ENCODE results near the gene RBFOX1. TPM values are rescaled to one million over a fixed set of nuclear protein-coding genes. Genes with fewer than 3 reads are reported as not detected.

RBFOX1 gene
- total RNA-seq, 1 donor, result not detected

DNA sequence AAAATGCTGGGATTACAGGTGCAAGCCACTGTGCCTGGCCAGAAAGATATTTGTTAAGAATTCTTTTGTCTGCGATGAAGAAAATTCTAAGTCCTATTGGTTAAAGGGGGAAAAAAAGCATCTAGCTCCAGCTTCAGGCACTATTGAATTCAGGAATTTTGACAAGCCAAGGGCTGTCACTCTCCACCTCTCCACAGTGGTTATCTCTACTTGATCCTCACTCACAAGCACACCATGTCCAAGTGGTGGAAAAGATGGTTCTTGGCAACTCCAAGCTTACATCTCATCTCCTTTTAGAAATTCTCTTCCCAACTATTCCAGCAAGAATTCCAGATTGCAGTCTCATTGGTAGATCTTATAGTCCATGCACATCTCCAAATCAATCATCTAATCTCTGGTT lies 7.1 kb downstream of the RBFOX1 start:
- TF ChIP-seq, protein P1, sequence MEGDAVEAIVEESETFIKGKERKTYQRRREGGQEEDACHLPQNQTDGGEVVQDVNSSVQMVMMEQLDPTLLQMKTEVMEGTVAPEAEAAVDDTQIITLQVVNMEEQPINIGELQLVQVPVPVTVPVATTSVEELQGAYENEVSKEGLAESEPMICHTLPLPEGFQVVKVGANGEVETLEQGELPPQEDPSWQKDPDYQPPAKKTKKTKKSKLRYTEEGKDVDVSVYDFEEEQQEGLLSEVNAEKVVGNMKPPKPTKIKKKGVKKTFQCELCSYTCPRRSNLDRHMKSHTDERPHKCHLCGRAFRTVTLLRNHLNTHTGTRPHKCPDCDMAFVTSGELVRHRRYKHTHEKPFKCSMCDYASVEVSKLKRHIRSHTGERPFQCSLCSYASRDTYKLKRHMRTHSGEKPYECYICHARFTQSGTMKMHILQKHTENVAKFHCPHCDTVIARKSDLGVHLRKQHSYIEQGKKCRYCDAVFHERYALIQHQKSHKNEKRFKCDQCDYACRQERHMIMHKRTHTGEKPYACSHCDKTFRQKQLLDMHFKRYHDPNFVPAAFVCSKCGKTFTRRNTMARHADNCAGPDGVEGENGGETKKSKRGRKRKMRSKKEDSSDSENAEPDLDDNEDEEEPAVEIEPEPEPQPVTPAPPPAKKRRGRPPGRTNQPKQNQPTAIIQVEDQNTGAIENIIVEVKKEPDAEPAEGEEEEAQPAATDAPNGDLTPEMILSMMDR (IDR thresholded peaks at IDR 0.05; ENCODE audit: insufficient read depth, low read depth, low read length), result no peak
- no peak overlapping the region for H3K4me3 ChIP-seq (ENCODE audit: low read depth, low read length)

GRCh38 chr16:7340938-7341337 lies 8.3 kb downstream of the RBFOX1 start:
- H3K4me3 ChIP-seq (ENCODE audit: low read depth, low read length), result no peak overlapping the region
- TF ChIP-seq, protein P1 (IDR thresholded peaks at IDR 0.05; ENCODE audit: insufficient read depth, low read depth, low read length), result no peak
- no peak for DNase-seq (ENCODE audit: low read depth)

More for the DNA sequence above, 7.1 kb downstream of the RBFOX1 start:
- no peak for DNase-seq (ENCODE audit: low read depth)

DNA sequence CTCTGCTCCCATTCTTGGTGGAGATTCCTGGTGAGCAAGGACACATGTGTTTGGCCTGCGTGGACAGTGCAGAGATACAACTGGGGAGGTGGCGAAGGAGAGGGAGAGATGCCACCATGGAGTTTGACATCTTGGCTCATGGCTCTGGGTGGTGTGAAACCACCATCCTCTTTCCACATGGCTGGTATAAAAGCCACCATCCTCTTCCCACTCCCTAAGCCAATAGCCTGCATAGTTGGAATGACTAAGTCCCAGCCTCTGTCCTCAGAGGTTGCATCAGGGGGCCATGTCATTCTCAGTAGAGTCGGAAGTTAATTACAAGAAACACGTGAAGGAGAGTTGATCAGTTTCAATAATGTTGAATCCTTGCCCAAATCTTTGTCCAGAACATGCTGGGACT lies 10.0 kb downstream of the RBFOX1 start:
- DNase-seq (ENCODE audit: low read depth), result no peak
- H3K4me3 ChIP-seq (ENCODE audit: low read depth, low read length), result no peak overlapping the region
- TF ChIP-seq, protein P1 (IDR thresholded peaks at IDR 0.05; ENCODE audit: insufficient read depth, low read depth, low read length), result no peak

DNA sequence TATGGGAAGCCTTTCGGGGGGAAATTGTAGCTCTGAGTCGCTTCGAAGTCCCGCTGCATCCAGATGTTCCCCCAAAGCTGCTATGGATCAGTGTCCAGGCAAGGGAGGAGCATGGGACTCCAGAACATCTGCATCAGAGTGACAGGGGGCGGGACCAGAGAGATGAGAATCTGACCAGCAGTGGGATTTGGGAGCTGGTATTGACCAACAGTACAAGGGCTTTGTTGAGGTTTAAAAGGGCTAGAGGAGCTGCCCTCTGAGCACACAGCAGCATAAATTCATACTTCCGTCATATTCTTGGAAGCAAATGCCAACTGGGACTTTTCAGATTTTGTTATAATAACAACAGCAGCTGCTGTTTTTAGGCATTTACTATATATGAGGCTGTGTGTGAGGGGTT lies 10.6 kb downstream of the RBFOX1 start:
- no peak overlapping the region for H3K4me3 ChIP-seq (ENCODE audit: low read depth, low read length)
- TF ChIP-seq, protein P1 (IDR thresholded peaks at IDR 0.05; ENCODE audit: insufficient read depth, low read depth, low read length), result no peak
- DNase-seq (ENCODE audit: low read depth), result no peak

GRCh38 chr16:7344830-7345780 lies 12.5 kb downstream of the RBFOX1 start:
- TF ChIP-seq, protein P1 (IDR thresholded peaks at IDR 0.05; ENCODE audit: insufficient read depth, low read depth, low read length), result no peak
- DNase-seq (ENCODE audit: low read depth), result no peak
- no peak overlapping the region for H3K4me3 ChIP-seq (ENCODE audit: low read depth, low read length)

GRCh38 chr16:7350806-7351205 lies 18.2 kb downstream of the RBFOX1 start:
- no peak for DNase-seq (ENCODE audit: low read depth)
- TF ChIP-seq, protein P1 (IDR thresholded peaks at IDR 0.05; ENCODE audit: insufficient read depth, low read depth, low read length), result no peak
- no peak overlapping the region for H3K4me3 ChIP-seq (ENCODE audit: low read depth, low read length)
